SJSA1 (cell line): ENCODE data around the gene IFNLR1. TPM values are rescaled to one million over a fixed set of nuclear protein-coding genes. Genes with fewer than 3 reads are reported as not detected.
A peak's percentile ranks its signal among the peaks of the same experiment; 100 is the strongest.

Source experiments
- DNase-seq, 2 experiments: peaks; one replicate each; pipeline ENCODE4 v3.0.0-alpha.2; 2015 to 2020; ENCODE audit warnings: low spot score in 2 of 2, low read depth in 1 of 2
- H3K27ac ChIP-seq: fragments of 250-450 bp; sonication (Bioruptor Pico); 2 replicates; pipeline ENCODE4 v1.5.1; 2020; ENCODE audit warnings: mild to moderate bottlenecking, moderate library complexity
- H3K27me3 ChIP-seq: fragments of 250-450 bp; sonication (Bioruptor Pico); replicated peaks from 2 replicates; pipeline ENCODE4 v1.5.1; 2020; ENCODE audit warnings: mild to moderate bottlenecking, moderate library complexity
- H3K36me3 ChIP-seq: fragments of 250-450 bp; sonication (Bioruptor Pico); 2 replicates; pipeline ENCODE4 v1.5.1; 2020; ENCODE audit warnings: mild to moderate bottlenecking
- H3K4me1 ChIP-seq: fragments of 250-450 bp; sonication (Bioruptor Pico); replicated peaks from 2 replicates; pipeline ENCODE4 v1.6.1; 2021; ENCODE audit warnings: mild to moderate bottlenecking
- H3K4me3 ChIP-seq: fragments of 250-450 bp; sonication (Bioruptor Pico); 2 replicates; pipeline ENCODE4 v1.5.1; 2020; ENCODE audit warnings: mild to moderate bottlenecking
- H3K9me3 ChIP-seq: fragments of 250-450 bp; sonication (Bioruptor Pico); replicated peaks from 2 replicates; pipeline ENCODE4 v1.5.1; 2020; ENCODE audit warnings: mild to moderate bottlenecking
- total RNA-seq: library from RNA; depleted of rRNA; stranded (reverse); fragments of >200 nt; shearing (Covaris generic); gene quantifications from 2 replicates; pipeline ENCODE4 v1.2.3, GENCODE V29; 2014

Gene IFNLR1
- total RNA-seq, 1 experiment from 2014 or later = not detected

DNA sequence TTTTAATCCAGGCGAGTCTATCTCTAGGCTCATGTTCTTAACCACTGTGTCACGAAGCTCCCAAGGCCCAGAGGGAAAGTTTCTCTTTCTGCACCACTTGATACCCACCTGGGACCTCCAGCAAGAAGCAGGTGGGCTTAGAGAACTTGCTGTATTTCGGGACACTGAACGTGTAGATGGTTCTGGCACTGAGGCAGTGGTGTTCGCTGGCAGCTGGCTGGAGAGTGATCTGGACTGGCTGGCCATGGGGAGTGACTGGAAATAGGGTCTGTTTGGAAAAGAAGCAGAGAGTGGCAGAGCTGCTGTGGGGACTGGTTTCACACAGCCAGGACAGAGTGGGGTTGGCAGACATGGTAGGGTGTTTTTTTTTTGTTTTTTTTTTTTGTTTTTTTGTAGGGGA lies 27.7 kb downstream of the IFNLR1 start:
- Histone ChIP-seq H3K4me1 (no peaks in the 10 kb centered on the region), H3K9me3 (no peaks in the 10 kb centered on the region), H3K36me3 (no peaks in the 10 kb centered on the region), H3K4me3 (no peak overlapping the region), H3K27ac (no peak overlapping the region), H3K27me3 (no peaks in the 10 kb centered on the region)
- DNase-seq = no peak

DNA sequence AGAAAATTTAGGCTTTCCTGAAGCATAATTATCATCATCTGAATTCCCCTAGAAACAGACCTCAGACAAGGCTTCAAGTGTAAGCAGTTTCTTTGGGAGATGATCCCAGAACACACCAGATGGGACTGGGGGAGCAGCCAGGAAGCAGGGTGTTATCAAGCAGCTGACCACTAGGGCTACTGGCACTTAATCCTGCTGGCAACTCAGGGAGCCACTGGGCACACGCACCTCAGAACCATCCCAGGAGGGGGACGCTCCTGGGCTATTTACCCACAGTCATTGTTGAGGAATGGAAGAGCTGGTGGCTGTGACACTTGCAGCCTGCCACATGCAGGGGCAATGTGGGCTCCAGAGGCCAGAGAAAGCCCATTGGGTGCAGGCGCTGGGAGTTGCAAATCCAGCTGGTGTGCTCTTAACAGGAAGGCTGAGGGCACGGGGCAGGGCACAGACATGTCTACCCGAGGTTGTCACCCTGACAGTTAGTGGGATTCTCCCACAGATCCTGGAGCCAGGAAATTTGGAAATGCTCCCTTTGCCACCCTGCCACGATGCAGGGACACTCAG lies 29.1 kb downstream of the IFNLR1 start:
- no peaks in the 10 kb centered on the region for H3K4me1 ChIP-seq
- H3K27me3 ChIP-seq = no peaks in the 10 kb centered on the region
- no peaks in the 10 kb centered on the region for H3K36me3 ChIP-seq
- no peak for DNase-seq
- no peak overlapping the region for H3K4me3 ChIP-seq
- H3K27ac ChIP-seq = no peak overlapping the region
- H3K9me3 ChIP-seq = no peaks in the 10 kb centered on the region

DNA sequence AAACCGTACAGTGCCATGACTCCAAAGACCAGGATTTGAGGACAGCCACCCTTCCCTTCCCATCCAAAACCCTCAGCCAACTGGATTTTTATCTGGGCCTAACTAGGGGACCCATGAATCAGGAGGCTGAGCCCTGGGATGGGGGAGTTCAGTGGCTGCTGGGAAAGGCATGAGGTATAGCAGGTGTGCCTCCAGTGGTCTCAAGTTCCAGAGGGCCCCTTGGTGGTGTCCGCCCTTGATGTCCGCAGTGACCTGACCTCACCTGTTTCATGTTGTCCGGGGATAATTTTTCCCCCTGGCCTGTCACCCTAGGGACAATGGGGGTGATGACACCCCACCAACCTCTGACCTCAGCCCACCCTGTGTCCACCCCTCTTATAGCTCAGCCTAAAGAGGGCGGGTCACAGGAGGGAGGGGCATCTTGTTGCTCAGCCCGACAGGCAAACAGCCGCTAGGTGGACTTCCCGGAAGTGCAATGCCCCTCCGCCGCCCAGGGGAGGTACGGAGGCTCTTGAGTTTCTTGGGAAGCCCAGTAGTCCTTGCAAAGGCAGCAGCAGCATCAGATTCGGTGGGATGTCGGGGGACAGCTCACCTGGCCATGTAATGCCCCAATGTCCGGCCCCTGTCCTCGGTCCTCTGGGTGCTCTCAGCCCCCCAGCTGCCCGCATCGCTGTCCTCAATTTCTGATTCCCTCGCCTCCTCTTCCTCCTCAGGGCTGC lies 30.4 kb downstream of the IFNLR1 start:
- Histone ChIP-seq H3K27ac (no peak overlapping the region), H3K27me3 (no peaks in the 10 kb centered on the region), H3K36me3 (no peaks in the 10 kb centered on the region), H3K4me3 (no peak overlapping the region), H3K9me3 (no peaks in the 10 kb centered on the region), H3K4me1 (no peaks in the 10 kb centered on the region)
- DNase-seq = no peak

DNA sequence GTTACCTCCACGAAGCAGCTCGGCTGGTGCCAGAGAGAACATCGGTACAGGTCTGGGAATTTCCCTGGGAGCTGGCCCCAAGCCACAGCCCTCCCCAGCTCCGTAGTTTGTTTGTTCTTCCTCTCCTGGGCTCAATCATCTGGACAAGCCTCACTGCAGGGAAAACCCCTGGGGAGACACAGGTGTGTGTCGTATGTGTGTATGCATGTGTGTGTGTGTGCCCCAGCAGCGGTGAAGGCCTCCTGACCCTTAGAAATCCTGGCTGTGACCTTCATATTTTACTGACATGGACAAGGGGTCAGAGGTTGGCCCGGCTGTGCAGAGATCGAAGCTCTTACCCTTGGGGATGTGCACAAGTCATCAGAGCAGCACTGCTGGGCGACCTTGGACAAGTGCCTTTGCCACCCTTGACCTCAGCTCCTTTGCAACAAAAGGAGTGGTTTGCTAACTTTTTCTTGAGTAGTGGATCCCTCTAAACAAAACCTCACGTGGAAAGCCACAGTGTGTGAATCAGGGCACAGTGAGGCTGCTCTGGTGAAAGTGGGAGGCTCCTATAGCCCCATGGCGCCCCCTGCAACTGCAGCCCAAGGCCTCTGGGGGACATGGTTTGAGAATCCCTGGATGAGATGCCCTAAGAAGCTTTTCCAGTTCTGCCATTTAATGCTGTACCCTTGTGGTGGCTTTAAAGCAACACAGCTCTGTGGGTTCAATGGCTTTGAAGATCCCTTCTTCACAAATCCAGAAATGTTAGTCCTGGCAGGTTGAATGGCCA lies 31.9 kb downstream of the IFNLR1 start:
- DNase-seq = no peak
- no peak overlapping the region for H3K27ac ChIP-seq
- H3K9me3 ChIP-seq = no peaks in the 10 kb centered on the region
- no peaks in the 10 kb centered on the region for H3K27me3 ChIP-seq
- peaks cover 7% of the 10 kb centered on the region for H3K4me1 ChIP-seq
- no peak overlapping the region for H3K4me3 ChIP-seq
- no peaks in the 10 kb centered on the region for H3K36me3 ChIP-seq

DNA sequence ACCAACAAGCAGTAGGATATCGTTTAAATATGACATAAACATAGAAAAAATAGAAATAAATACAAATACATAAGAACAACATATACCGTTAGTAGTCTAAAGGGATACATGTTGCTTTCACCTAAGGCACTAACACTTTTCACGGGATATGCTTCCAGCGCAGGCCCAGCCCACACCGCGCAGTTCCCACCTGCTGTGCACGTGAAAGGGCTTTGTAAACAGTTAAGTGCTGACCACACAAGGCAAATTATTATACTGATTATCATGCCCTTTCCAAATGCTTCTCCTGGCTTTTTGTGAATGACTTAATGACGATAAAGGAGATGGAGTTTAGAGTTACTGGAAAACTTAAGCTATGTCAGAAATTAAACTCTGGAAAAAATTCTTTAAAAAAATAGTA lies 32.9 kb downstream of the IFNLR1 start:
- H3K27ac ChIP-seq = no peak overlapping the region
- H3K9me3 ChIP-seq = no peaks in the 10 kb centered on the region
- H3K27me3 ChIP-seq = no peaks in the 10 kb centered on the region

DNA sequence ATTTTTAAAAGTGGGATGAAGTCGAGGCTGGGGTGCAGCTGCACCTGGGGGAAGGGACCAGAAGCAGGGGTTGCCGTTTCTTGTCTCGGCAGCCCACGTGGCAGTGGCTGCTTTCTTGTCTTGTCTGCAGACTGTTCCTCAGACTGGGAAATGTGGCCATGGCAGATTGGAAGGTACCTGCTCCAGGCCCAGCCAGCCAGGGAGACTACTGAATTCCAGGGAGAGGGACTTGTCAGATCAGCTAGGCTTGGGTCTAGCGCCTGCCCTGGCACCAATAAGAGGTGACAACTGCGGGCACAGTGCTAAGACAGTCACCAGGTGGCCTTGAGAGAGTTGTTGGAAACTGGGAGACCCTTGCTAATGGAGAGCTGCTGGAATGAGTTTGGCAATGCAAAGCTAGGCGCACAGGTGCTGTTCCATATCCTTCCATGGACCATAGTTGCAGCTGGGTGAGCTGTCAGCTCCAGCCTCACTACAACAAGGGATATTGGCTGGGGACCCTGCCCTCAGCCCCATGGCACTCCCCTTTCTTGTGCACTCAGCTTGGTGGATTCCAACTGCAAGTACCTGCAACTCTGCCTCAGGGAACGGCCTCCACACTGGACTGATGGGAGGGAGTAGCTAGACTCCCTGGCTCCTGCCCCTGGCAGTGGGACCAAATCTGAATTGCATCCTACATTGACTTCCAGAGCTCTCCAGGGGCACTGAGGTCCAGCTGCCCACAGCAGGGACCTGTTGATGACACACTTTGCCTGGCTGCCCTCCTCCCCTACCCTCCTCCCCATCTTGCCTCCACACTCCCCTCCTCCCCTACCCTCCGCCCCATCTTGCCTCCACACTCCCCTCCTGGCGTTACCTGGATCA lies 34.2 kb downstream of the IFNLR1 start:
- Histone ChIP-seq H3K27ac (no peak overlapping the region), H3K9me3 (no peaks in the 10 kb centered on the region), H3K36me3 (no peaks in the 10 kb centered on the region), H3K4me3 (no peak overlapping the region), H3K4me1 (peaks cover 15% of the 10 kb centered on the region), H3K27me3 (no peaks in the 10 kb centered on the region)
- DNase-seq = no peak

More for the DNA sequence above, 32.9 kb downstream of the IFNLR1 start:
- DNase-seq = no peak
- H3K4me3 ChIP-seq = no peak overlapping the region
- H3K4me1 ChIP-seq = peaks cover 15% of the 10 kb centered on the region
- no peaks in the 10 kb centered on the region for H3K36me3 ChIP-seq

DNA sequence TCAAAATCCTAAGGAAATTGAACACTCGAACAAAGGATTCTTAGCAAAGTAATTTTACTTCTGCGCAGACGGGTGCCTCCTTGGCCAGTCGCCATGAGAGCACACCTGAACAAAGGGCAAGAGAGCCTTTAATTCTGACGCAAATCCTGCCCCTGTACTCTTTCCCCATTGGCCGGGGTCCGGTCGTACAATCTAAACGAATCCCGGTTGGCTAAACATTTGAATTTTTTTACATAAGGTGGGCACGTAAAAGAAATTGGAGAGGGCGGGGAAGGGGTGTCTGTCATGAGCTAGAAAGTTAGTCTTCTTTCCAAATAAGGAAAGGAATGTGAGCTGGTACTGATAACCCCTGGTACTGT lies 35.9 kb downstream of the IFNLR1 start:
- no peaks in the 10 kb centered on the region for H3K36me3 ChIP-seq
- no peak overlapping the region for H3K4me3 ChIP-seq
- H3K4me1 ChIP-seq = peaks cover 15% of the 10 kb centered on the region
- DNase-seq = no peak
- H3K9me3 ChIP-seq = no peaks in the 10 kb centered on the region
- H3K27ac ChIP-seq = no peak overlapping the region
- H3K27me3 ChIP-seq = no peaks in the 10 kb centered on the region

DNA sequence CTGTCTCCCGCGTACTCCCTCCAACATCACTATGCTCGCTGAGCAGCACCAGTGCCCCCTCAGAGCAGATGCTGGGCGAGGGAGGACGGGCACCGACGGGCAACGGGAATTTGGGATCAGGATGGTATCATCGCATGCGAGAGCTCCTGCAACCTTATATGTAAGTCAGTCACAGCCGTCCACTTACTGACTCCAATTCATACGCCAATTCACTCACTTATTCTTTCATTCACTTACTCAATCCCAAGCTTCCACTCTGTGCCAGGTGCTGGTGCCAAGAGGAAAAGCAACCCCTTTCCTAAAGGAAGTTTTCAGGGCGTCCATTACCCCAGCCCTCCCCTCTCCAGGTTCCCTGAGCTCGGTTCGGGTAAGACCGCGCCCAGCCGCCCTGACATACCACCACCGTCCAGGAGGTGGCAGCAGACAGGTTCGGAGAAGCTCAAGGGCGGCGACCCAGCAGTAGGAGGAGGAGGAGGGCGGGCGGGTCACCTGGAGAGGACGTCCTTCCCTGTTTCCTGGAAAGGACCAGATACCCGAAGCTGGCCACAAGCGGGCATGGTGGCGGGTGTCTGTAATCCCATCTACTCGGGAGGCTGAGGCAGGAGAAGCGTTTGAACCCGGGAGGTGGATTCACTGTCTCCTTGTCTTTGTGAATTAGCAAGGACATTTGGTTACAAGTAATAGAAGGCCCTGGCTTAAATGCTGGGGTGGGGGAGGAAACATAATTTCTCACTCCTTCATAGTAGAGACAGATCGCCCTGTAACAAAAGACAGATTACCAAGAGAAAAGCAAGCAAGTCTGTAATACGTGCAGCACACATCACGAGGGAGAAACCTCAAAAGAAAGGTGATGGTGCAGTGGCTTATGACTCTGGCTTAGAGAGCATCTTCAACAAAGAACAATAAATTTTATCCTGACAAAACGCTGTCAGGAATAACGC lies 36.6 kb downstream of the IFNLR1 start:
- Histone ChIP-seq H3K27ac (peak overlapping the region; percentile 8; the same call in 1 of the 2 replicates), H3K4me3 (peak overlapping the region; percentile 17), H3K9me3 (no peaks in the 10 kb centered on the region), H3K4me1 (peaks cover 15% of the 10 kb centered on the region), H3K36me3 (no peaks in the 10 kb centered on the region), H3K27me3 (no peaks in the 10 kb centered on the region)
- DNase-seq = peak; percentile 88 to 91

DNA sequence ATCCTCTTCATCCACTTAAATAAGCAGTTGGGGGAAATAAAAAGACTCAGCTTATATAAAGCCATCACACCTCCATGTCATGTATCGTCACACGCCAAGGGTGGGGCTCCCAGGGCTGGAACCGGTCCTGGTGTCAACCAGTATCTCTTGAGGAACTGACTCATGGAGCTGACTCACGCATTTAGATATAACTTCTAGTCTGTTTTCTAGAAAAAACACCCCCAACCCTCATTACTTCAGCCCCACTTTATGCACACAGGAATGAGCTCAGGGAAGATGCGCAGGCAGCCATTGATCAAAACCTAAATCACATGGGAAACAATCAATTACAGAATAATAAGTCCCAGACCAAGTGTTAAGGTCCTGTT lies 37.2 kb downstream of the IFNLR1 start:
- Histone ChIP-seq H3K9me3 (no peaks in the 10 kb centered on the region), H3K27ac (peak overlapping the region; percentile 8; the same call in 1 of the 2 replicates), H3K36me3 (no peaks in the 10 kb centered on the region), H3K4me1 (peaks cover 15% of the 10 kb centered on the region), H3K27me3 (no peaks in the 10 kb centered on the region), H3K4me3 (peak overlapping the region; percentile 17)
- DNase-seq = peak; percentile 54 to 85

DNA sequence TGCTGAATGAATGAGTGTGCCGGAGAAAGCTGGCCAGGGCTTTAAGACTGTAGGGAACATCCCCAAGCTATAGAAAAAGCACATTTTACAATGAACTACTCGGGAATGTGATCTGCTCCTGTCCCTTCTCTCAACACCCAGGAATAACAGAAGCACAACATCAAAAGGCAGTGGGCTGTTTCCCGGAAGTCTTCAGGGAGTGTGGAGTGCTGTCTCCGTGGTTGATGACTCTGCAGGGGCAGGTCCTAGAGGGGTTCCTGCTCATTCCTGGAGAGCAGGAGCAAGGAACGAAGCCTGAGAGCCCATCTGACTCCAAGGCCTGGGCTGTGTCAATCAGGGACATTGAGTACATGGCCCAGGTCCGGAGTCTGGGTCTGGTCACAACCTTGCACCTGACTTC lies 39.3 kb downstream of the IFNLR1 start:
- no peak overlapping the region for H3K4me3 ChIP-seq
- DNase-seq = no peak
- no peak overlapping the region for H3K27ac ChIP-seq
- peaks cover 18% of the 10 kb centered on the region for H3K4me1 ChIP-seq
- H3K36me3 ChIP-seq = no peaks in the 10 kb centered on the region
- H3K9me3 ChIP-seq = no peaks in the 10 kb centered on the region
- no peaks in the 10 kb centered on the region for H3K27me3 ChIP-seq

DNA sequence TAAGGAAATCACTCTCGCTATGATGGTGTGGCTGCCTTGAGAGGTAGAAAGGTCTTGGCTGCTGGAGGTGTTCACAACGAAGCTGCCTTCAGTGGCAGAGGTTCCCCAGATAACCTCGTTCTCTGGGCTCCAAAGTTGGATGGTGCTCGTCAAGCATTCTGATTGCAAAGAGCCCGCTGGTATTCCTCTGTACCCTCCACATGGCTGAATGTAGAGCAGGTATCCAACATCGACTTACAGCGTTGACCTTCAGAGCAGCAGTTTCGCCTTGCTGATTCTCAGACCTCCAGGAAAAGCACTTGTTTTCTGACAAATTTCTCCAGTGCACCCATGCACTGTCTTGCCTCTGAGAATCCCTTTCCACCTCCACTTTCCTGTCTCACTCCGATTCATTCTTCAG lies 39.9 kb downstream of the IFNLR1 start:
- Histone ChIP-seq H3K27me3 (no peaks in the 10 kb centered on the region), H3K4me3 (no peak overlapping the region), H3K9me3 (no peaks in the 10 kb centered on the region), H3K27ac (no peak overlapping the region), H3K36me3 (no peaks in the 10 kb centered on the region), H3K4me1 (peaks cover 24% of the 10 kb centered on the region)
- DNase-seq = no peak

DNA sequence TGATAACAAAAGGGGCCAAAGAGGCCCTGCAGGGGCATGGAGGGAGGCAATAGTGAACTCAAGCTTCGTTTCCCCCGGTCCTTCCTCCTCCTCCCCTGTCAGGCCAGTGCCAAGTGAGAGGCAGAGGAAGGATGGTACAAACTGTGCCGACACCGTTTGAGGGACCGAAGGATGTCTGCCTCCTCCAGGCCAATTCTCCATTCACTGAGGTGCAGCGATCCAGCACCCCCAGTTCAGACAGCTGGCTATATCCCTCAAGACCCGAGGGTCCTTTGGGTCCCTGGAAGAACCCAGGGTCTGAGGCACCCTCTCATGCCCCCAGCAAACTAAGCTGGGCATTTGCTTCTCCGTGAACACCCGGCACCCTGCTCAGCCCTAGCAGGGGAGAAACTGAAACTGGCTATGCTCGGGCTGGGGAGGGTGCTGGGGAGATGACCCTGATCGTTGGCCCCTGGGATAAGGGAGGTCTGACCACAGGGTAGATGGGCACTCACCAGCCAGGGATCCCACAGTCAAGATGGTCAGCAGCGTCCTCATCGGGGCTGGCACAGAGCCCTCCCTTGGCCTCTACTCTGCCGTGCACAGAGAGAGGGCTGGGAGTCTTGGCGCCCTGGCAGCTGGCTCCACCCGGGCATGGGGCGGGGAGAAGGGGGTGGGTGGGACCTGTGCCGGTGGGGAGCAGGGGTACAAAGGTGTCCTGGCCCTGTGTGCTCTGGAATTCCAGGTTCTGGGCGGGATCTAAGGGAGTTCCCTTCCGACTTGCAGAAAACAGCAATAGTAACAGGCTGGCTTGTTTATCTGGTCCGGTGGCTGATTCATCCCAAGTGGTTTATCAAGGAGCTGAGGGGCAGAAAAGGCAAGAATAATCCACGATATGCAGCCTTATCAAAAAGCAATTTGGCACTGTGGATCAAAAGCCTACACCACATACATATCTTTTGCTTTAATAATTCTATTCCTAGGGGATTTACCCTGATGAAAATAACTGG lies 44.2 kb downstream of the IFNLR1 start, which contains the start of gene IL22RA1:
IL22RA1 (minus strand) TSS at position 595 of the 989 bp plus-strand sequence; CDS start at position 537, 58 bp downstream.
- H3K36me3 ChIP-seq = no peaks in the 10 kb centered on the region
- H3K27me3 ChIP-seq = no peaks in the 10 kb centered on the region
- H3K4me3 ChIP-seq = peak within 1 kb of the TSS; percentile 49
- no peaks in the 10 kb centered on the region for H3K9me3 ChIP-seq
- H3K4me1 ChIP-seq = peaks cover 10% of the 10 kb centered on the region
- no peak within 1 kb of the TSS for H3K27ac ChIP-seq
- peak; percentile 34 to 45 for DNase-seq
